GM18861 (cell line): Measurements from ENCODE around the gene ZMIZ1.
A peak's percentile ranks its signal among the peaks of the same experiment; 100 is the strongest.
"Not testable (repeated sequence)": the region's sequence is repeated elsewhere in the genome, so short reads cannot be mapped to it uniquely, and the experiment has no call there.

Experiments used
- ATAC-seq: cut with Tn5 transposase; IDR thresholded peaks from one replicate; pipeline ENCODE4 v1.9.1; 2021; ENCODE audit not compliant: unreplicated experiment

ZMIZ1 gene

DNA sequence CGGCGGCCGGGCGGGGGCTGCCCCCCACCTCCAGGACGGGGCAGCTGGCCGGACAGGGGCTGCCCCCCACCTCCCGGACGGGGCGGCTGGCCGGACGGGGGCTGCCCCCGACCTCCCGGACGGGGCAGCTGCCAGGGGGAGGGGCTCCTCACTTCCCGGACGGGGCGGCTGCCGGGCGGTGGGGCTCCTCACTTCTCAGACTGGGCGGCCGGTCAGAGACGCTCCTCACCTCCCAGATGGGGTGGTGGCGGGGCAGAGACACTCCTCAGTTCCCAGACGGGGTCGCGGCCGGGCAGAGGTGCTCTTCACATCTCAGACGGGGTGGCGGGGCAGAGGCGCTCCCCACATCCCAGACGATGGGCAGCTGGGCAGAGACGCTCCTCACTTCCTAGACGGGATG, 210.3 kb downstream of the ZMIZ1 start:
- ATAC-seq = not testable (repeated sequence)

DNA sequence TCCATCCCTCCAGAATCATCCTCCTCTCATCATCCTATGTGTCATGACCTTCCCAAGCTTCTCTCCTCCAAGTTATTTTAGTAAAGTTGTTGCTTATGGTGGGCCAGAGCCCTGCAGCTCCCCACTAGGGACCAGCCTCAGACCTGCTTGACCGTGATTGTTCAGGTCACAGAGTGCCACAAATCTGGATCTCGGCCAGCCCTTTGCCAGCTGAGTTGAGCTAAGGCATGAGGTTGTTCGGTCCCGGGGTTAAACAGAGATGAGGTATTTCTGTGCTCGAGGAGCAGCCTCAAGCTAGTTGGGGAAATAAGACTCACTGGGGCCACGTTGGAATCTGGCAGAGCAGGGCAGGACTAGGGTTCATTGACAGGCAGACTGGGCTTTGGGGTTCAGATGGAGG, 212.2 kb downstream of the ZMIZ1 start:
- no peak for ATAC-seq

DNA sequence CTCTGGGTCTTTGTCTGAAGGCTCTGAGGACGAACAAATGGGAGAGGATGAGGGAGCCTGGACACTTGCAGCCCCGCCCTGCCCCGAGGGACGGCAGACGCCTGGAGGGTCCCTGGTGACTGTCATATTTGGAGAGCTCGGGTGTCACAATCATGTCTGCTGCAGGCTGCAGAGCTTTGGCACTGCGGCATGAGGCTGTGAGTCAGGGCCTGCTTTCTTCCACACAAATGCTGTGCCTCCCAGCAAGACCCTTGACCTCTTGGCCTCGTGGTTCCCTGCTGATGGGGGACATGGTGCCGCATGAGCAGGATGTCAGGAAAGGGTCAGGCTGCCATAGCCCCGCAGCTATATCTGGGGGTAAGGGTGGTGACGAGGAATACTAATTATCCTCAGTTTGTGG, 213.6 kb downstream of the ZMIZ1 start:
- ATAC-seq = no peak

DNA sequence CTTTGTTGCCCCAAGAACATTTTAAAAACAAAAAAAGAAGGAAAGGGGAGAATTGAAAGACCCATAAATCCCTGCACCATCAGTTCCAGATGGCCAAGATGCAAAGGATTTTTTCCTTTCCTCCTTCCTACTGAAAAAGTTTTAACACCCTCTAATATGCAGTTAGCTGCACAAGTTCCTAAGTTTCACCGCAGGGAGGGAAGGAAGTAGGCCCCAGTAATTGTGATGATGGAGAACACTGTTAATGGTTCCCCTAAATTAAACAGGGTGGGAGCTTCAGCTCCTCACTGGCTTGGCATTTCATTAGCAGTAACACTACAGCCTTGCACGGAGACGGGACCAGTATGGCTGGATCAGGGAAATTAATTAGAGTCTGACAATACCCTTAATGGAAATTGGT, 214.8 kb downstream of the ZMIZ1 start:
- ATAC-seq = no peak

DNA sequence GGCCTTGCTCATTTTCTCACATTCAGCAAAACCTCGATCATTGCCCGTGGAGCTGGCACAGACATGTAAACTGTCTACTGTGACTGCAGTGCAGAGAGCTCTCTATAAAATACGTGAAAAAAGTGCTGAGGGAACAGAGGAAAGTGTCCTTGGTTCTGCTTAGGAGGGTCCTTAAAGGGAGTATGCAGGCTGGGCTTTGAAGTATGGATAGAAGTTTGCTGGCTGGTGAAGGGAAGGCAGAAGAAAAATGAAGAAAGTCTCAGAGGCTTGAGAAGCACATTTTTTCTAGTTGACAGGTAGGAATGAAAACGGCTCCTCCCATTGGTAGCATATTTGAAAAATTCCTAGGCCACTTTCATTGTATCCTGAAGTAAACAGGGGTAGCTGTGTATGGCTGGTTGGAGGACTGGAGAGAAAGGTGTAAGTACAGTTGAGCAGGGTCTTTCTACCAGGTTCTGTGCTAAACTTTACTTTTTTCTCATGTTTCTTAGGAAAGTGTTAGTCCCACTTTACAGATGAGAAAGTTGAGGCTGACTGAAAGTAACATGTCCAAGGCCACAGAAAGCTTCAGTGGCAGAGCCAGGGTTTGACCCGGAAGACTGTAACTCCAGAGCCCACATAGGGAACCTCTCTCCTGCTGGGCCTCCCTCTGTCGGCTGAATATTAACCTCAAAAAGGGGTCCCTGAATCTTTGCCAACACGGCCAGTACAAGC, 215.5 kb downstream of the ZMIZ1 start:
- no peak for ATAC-seq

DNA sequence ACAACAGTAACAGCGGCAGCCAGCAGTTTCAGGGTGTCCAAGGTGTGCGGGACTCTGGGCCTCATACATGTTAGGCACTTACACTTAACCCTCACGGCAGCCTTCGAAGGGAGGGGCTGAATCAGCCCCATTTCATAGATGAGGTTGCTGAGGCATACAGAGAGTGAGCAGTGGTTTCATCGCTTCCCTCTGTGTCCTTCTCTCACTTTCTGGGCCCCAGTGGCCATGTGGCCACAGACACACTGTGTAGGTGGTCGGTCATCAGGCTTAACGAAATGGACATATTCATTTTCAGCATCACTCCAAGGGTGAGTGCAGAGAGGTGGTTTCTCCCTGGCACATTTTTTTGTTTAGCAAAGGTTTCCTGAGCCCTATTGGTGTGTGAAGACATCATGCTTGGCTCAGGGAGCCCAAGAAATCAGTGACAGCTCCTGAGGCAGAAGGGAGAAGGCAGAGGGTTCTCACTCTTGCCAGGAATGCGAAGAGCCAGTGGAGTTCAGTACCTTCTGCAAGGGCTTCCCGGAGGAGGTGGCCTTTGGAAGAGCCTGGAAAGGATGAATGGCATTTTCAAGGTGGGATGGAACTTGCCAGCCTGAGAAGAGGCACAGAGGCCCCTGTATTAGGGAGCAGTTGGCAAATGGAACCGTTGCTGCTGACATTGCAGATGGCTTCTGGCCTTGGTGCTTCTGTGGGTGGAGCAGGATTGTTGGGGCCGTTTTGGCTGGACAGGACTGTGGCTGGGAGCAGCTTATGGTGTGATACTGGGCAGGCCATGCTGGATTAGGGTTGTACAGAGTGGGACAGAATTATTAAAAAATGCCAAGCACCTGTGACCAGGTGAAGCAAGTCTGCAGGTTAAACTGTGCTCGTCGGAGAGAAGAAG, 216.8 kb downstream of the ZMIZ1 start:
- ATAC-seq = peak; percentile 67

DNA sequence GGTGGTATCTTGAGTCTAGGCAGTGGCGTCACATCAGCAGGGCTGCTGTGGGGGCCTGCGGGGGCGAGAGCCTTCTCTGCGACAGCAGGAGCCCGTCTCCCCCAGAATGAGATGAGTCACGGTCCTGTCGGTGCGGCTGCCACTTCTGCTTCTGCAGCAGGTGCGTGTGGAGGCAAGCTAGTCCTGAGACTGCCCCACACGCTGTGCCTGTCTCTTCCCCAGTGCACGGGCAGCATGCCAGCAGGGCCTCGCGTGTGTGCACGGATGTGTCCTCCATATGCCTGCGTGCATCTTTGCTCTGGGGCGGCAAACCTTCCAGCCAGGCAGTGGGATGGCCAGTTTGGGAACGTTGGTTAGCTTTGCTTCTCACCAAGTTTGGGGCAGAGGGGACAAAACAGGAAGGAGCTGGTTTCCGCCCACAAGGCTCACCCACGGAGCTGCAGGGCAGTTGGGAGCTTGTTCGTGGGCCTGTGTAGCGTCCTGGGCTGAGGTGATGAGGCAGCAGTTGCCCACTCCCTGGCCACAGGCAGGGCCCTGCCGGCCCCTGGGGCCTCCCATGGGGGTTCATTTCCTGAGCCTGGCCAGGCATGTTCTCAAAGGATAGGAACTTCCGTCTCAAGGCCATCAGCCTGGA, 217.7 kb downstream of the ZMIZ1 start:
- peak; percentile 76 for ATAC-seq

DNA sequence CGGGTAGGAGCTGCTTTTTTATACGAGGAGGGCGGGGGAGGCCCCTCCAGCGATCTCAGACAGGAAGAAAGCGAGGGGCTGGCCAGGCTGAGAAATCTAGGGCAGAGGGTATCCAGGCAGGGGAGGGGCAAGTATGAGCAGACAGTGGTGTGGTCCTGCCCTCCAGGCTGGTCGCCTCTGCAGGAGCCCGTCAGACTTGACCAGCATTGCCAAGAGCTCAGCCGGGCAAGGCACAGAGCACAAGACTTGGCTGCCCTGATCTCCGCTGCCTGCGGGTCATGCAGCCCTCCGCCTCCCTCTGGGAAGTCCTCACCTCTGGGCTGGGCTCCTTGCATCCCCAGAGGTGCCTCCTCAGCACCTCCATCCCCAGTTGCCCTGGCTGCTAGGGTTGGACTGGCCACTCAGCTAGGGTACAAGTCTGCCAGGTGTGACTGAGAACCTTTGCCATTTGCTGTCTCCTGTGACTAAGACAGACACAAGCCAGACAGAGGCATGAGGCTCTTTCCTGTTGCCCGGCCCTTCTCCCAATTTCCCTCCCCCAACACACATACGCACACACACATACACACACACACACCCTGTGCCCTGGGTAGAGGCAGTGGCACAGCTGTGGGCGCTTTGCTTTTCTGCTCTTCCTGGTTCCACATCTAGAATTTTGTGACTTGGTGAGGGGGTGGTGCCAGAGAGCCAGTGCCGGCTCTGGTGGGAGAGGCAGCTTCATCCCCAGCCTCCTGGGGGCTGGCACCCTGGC, 219.4 kb downstream of the ZMIZ1 start:
- ATAC-seq = no peak

DNA sequence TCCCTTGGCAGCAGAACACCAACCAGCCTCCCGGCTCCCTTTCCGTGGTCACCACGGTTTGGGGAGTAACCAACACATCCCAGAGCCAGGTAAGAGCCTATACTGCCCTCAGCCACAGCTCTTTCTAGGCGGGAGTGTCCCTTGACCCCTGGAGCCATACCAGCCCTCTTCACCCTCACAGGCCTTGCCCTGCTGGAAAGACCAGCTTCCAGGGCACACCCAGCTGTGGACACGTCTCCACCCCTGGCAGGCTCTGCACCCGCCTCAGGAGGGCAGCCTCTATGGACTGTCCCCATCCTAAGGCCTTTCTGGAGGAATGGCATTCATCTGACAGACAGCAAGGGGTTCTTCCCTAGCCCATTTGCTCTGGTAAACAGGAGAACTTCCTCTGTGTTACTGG, 221.0 kb downstream of the ZMIZ1 start:
- ATAC-seq = no peak

DNA sequence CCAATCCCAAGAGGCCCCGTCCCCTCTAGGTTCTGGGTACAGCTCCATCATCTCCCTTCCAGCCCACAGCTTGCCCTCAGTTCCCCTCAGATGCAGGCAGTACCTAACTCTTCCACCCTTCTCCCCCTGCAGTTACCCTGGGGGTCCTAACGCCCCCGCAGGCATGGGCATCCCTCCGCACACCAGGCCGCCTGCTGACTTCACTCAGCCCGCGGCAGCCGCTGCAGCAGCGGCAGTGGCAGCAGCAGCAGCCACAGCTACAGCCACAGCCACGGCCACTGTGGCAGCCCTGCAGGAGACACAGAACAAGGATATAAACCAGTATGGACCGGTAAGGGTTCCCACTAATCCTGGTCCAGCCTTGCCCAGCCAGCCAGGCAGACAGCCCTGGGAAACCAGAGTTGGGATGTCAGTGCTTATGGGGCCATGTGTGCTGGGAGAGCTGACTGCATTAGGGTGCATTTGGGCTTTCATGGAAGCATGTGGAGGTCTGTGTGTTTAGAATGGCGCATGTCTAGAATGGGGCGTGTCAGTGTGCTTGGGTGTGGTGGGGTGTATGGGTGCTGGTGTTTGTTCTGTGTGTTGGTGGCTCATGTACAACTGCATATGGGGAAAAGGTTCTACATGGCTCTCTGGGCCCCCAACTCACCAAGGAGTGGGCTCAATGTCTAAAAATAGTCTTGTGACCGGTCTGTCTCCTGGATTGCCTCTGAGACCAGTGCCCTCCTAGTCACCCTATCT, 223.4 kb downstream of the ZMIZ1 start:
- ATAC-seq = no peak

DNA sequence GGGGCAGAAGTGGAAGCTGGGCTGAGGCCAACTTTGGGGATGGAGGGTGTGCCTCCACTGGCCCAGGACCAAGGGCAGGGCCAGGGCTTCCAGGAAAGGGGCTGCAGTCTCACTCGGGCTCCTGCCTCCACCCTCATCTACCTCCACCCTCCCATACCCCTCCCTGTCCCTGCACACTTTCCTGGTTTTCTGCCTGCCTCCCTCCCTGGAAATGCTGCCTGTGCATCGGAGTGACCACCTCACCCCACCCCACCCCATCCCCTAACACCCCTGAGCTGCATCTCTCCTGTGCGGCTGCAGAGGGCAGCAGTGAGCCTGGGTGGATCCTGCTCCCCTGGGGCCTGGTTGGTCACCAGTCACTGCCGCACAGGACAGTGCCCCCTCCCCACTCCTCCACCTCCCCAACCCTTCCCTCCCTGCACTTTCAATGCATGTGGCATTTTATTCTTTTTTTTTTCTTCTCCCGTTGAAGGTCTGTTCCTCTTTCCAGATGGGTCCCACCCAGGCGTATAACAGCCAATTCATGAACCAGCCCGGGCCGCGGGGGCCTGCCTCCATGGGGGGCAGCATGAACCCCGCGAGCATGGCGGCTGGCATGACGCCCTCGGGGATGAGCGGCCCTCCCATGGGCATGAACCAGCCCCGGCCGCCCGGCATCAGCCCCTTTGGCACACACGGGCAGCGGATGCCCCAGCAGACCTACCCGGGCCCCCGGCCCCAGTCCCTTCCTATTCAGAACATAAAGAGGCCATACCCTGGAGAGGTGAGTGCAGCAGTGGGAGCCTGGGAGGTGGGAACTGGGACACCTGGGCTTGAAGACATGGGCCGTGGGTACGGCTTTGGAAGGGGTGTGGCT, 224.4 kb downstream of the ZMIZ1 start:
- ATAC-seq = no peak

DNA sequence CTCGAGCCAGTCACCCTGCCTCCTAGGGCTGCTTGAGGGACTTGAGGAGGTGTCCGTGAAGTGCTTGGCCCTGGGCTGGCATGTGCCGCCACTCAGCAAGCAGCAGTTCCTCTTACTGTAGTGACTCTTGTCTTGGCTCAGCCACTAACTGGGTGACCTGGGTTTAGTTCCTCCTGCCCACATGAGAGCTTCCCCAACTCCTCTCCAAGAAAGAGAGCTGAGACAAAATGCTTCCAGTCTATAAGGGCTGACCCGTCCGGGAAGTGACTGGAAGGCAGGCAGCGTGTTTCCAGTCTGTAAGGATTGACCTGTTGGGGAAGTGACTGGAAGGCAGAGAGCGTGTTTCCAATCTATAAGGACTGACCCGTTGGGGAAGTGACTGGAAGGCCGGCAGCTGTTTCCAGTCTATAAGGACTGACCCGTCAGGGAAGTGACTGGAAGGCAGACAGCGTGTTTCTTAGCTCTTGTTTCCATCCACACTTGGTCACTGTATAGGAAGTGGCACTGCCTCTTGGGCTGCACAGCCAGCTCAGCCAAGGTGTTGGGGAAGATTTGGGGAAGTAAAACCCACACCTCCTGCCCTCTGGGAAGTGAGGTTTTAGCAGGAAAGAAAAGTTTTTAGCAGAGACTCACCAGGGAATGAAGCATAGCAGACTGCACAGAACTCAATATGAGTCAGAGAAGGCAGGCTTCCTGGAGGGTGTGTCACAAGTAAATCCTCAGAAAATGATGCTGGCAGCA, 225.2 kb downstream of the ZMIZ1 start:
- ATAC-seq = no peak

DNA sequence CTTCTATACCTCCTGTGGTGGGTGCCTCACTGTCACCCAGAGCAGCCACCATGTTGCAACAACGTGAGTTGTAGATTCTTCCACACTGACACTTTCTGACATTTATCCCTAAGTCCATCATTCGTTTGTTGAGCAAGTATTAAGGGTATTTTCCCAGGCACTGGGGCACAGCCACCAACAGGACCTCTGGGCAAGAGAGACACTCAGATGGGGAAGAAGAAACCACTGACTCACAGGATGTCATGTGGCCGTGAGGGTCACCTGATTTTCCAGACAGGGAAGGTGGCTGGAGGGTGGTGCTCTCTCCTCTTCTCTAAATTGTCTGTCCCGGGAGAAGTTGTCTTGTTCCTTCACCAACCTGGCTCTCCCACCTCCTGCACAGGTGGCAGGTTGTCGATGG, 226.8 kb downstream of the ZMIZ1 start:
- no peak for ATAC-seq

DNA sequence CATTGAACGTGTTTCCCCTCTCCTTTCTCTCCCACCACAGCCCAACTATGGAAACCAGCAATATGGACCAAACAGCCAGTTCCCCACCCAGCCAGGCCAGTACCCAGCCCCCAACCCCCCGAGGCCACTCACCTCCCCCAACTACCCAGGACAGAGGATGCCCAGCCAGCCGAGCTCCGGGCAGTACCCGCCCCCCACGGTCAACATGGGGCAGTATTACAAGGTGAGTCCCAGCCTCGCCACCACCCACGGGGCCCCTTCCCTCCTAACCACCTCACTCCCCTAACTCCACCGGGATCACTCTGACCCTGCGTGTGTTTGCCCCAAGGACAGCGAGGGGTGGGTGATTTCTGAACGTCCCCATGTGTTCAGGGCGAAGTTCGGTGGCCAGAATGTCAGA, 227.7 kb downstream of the ZMIZ1 start:
- ATAC-seq = no peak

DNA sequence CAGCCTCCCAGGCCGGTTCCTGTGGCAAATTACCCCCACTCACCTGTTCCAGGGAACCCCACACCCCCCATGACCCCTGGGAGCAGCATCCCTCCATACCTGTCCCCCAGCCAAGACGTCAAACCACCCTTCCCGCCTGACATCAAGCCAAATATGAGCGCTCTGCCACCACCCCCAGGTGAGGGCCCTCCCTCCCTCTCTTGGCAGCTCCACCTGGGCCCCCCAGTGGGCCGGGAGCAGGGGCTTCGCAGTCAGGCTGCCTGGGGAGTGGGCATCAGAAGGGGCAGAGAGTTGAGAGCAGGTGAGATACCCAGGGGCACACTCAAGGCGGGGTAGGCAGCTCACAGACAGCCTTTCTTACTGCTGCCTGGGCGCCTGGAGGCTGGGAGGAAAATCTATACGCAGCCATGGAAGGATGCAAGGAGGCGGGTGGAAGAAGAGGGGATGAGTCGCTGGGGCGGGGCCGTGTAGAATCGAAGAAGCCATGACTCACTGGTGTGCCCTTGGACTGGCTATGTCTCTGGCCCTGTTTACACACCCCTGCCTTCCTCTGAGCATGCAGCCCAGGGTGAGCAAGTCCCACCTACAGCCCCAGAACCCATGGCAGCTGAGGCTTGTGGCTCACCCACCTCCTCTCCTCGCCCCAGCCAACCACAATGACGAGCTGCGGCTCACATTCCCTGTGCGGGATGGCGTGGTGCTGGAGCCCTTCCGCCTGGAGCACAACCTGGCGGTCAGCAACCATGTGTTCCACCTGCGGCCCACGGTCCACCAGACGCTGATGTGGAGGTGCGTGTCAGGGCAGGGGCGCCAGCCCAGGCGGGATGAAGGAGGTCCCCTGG, 229.9 kb downstream of the ZMIZ1 start:
- ATAC-seq = no peak

DNA sequence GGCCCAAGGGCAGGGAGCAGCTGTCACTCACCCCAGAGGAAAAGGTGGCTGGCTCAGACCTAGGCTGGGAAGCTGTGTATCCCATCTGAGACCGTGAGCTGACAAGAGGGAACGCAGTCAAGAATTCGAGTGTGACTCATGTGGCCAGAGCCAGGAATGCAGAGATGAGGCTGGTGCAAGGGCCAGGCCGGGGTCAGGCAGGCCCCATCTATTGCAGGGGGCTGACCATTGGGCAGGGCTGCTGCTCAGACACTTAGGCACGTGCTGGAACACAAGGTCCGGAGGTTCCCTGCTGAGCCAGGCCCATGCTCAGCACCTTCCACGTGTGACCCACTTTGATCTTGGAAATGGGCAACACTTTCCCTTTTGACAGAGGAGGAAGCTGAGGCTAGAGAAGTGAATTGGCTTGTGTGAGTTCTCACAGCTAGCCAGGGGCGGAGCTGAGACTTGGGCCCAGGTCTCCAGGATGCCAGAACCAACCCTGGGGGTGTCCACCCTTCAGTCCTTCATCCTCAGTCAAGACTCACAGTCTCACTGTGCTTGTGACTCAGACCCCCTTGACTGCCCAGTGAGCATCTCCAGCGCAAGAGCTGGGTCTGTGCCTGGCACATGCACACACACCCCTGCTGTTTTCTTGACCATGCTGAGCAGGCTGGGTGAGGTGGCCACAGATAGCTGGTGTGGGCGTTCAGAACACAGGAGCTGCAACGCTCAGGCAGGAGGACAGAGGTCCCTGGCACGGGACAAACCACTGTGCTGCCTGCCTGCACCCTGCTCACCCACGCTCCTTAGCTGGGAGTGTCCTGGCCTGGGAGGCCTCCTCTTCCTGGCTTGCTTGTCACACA, 230.9 kb downstream of the ZMIZ1 start:
- no peak for ATAC-seq

DNA sequence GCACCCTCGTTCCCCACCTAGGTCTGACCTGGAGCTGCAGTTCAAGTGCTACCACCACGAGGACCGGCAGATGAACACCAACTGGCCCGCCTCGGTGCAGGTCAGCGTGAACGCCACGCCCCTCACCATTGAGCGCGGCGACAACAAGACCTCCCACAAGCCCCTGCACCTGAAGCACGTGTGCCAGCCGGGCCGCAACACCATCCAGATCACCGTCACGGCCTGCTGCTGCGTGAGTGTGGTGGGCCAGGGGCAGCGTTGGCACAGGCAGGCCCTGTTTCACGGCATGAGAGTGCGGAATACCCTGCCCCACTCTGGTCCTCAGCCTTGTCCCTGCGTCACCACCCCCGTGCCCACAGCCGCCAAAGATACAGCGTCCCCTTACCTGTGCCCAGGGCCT, 231.9 kb downstream of the ZMIZ1 start:
- ATAC-seq = no peak
